Parathyroid adenoma (tissue), 2 donors: ENCODE data around the gene SLC17A2.

ENCODE experiments used
- H2AFZ ChIP-seq: fragments of 300-600 bp; sonication (generic); one replicate; pipeline ENCODE4 v1.7.0; 2017; ENCODE audit warnings: antibody characterized with exemption, mild to moderate bottlenecking
- H3K27ac ChIP-seq: fragments of 300-600 bp; sonication (generic); one replicate; pipeline ENCODE4 v1.7.0; 2017
- H3K27me3 ChIP-seq: fragments of 300-600 bp; sonication (generic); one replicate; pipeline ENCODE4 v1.7.0; 2017; ENCODE audit warnings: low read length; ENCODE audit not compliant: control insufficient read depth, insufficient read depth
- H3K36me3 ChIP-seq: fragments of 300-600 bp; sonication (generic); one replicate; pipeline ENCODE4 v1.7.0; 2017; ENCODE audit warnings: low read length; ENCODE audit not compliant: control insufficient read depth, insufficient read depth
- H3K4me1 ChIP-seq: fragments of 300-600 bp; sonication (generic); one replicate; pipeline ENCODE4 v1.7.0; 2017; ENCODE audit warnings: control low read depth
- H3K4me2 ChIP-seq: fragments of 300-600 bp; sonication (generic); one replicate; pipeline ENCODE4 v1.7.0; 2017; ENCODE audit warnings: low read length
- H3K4me3 ChIP-seq: fragments of 300-600 bp; sonication (generic); one replicate; pipeline ENCODE4 v1.7.0; 2017; ENCODE audit warnings: low read depth, low read length
- H3K79me2 ChIP-seq: fragments of 300-600 bp; sonication (generic); one replicate; pipeline ENCODE4 v1.7.0; 2017; ENCODE audit warnings: control low read depth
- H3K9ac ChIP-seq: fragments of 300-600 bp; sonication (generic); one replicate; pipeline ENCODE4 v1.7.0; 2017; ENCODE audit warnings: mild to moderate bottlenecking
- H3K9me3 ChIP-seq: fragments of 300-600 bp; sonication (generic); one replicate; pipeline ENCODE4 v1.7.0; 2017; ENCODE audit warnings: low read length; ENCODE audit not compliant: control insufficient read depth
- TF ChIP-seq, protein P1 (sequence below): fragments of 300-600 bp; sonication (generic); IDR thresholded peaks from one replicate; pipeline ENCODE4 v1.7.0; 2017; ENCODE audit warnings: antibody characterized with exemption, mild to moderate bottlenecking
- donor health status: primary hyperparathyroidism.

The SLC17A2 gene

DNA sequence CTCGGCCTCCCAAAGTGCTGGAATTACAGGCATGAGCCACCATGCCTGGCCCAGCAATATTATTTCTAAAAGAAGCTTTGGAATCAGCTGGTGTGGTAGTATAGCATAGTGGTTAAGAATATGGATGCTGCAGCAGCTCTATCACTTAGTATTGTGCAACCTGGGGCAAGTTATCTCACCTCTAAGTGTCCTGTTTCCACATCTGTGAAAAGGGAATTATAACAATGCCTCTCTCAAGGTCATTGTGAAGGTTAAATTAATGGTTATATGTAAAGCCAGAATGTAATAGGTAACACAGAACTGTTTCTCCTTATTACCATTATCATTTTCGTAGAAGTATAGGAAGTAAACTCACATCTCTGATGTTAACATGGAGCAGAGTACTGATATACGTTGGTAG is 14.2 kb downstream of the SLC17A2 start:
- Histone ChIP-seq H3K79me2 (no peaks in the 10 kb centered on the region), H3K9me3 (no peaks in the 10 kb centered on the region), H3K27ac (no peak overlapping the region), H3K4me2 (no peak overlapping the region), H3K36me3 (no peaks in the 10 kb centered on the region), H3K27me3 (no peaks in the 10 kb centered on the region), H3K9ac (no peak overlapping the region), H3K4me1 (no peaks in the 10 kb centered on the region), H3K4me3 (no peak overlapping the region), H2AFZ (no peak overlapping the region)
- TF ChIP-seq, protein P1, sequence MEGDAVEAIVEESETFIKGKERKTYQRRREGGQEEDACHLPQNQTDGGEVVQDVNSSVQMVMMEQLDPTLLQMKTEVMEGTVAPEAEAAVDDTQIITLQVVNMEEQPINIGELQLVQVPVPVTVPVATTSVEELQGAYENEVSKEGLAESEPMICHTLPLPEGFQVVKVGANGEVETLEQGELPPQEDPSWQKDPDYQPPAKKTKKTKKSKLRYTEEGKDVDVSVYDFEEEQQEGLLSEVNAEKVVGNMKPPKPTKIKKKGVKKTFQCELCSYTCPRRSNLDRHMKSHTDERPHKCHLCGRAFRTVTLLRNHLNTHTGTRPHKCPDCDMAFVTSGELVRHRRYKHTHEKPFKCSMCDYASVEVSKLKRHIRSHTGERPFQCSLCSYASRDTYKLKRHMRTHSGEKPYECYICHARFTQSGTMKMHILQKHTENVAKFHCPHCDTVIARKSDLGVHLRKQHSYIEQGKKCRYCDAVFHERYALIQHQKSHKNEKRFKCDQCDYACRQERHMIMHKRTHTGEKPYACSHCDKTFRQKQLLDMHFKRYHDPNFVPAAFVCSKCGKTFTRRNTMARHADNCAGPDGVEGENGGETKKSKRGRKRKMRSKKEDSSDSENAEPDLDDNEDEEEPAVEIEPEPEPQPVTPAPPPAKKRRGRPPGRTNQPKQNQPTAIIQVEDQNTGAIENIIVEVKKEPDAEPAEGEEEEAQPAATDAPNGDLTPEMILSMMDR = no peak

DNA sequence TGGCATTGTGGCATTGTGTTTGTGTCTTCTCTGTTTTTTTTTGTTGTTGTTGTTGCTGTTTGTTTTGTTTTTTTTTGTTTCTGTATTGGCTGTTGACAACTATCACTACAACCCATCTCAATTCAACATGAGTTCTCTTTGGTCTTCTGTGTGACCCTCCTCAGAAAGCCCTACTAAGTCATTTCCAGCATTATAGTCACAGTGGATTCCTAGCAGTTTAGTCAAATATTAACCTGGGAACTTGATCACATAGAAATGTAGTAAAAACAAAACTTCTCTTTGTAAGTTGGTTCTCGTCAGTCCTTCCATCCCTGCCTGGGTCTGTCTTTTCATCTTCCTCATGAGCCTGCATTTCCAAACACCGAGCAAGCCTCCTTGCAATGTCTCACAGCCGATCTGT is 16.8 kb downstream of the SLC17A2 start:
- Histone ChIP-seq H3K79me2 (no peaks in the 10 kb centered on the region), H3K4me2 (no peak overlapping the region), H3K27me3 (no peaks in the 10 kb centered on the region), H3K9ac (no peak overlapping the region), H3K36me3 (no peaks in the 10 kb centered on the region), H3K4me3 (no peak overlapping the region), H3K4me1 (no peaks in the 10 kb centered on the region), H2AFZ (no peak overlapping the region), H3K9me3 (no peaks in the 10 kb centered on the region), H3K27ac (no peak overlapping the region)
- TF ChIP-seq, protein P1 = no peak

DNA sequence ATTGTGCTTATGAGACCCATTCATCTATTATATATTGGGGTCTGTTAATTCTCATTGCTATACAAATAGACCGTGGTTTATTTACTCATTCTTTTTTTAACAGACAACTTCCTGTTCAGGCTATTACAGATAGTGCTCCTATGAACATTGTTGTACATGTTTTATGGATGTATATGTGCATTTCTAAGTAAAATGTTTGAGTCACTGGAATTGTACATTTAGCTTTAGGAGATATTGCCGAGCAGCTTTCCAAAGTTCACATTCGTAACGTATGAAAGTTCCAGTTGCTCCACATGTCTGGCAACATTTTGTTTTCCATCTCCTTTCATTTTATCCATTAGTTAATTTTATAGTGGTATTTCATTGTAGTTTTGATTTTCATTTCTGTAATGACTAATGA is 19.1 kb downstream of the SLC17A2 start:
- Histone ChIP-seq H3K27me3 (no peaks in the 10 kb centered on the region), H3K4me2 (no peak overlapping the region), H3K36me3 (no peaks in the 10 kb centered on the region), H3K27ac (no peak overlapping the region), H3K79me2 (no peaks in the 10 kb centered on the region), H3K9me3 (no peaks in the 10 kb centered on the region), H2AFZ (no peak overlapping the region), H3K9ac (no peak overlapping the region), H3K4me1 (no peaks in the 10 kb centered on the region), H3K4me3 (no peak overlapping the region)
- TF ChIP-seq, protein P1 = no peak

DNA sequence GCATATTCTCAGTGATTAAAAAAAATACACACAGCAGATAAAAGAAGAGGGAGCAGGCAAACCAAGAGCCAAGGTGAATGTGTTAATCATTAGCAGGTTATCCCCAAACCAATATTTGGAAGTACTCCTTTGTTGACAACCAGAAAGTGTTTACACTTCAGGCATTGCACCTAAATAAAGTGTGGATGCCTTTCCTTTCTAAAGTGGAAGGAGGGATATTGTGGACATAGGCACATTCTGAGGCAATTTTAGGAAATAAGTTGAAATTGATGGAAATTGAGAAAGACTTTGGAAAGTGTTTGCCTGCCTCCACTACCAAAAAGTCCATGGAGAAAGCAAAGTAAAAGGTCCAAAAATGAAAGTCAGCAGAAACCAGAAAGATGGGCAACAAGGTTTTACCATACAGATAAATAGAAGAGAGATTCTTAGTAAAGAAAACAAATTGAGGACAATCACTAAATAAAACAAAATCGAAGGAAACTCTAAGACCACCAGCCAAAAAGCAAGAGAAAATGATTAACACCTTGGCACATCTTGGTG is 22.9 kb downstream of the SLC17A2 start:
- Histone ChIP-seq H3K4me1 (no peaks in the 10 kb centered on the region), H3K27me3 (no peaks in the 10 kb centered on the region), H3K4me2 (no peak overlapping the region), H3K9me3 (no peaks in the 10 kb centered on the region), H3K79me2 (no peaks in the 10 kb centered on the region), H3K27ac (no peak overlapping the region), H3K9ac (no peak overlapping the region), H3K36me3 (no peaks in the 10 kb centered on the region), H3K4me3 (no peak overlapping the region), H2AFZ (no peak overlapping the region)
- TF ChIP-seq, protein P1 = no peak

DNA sequence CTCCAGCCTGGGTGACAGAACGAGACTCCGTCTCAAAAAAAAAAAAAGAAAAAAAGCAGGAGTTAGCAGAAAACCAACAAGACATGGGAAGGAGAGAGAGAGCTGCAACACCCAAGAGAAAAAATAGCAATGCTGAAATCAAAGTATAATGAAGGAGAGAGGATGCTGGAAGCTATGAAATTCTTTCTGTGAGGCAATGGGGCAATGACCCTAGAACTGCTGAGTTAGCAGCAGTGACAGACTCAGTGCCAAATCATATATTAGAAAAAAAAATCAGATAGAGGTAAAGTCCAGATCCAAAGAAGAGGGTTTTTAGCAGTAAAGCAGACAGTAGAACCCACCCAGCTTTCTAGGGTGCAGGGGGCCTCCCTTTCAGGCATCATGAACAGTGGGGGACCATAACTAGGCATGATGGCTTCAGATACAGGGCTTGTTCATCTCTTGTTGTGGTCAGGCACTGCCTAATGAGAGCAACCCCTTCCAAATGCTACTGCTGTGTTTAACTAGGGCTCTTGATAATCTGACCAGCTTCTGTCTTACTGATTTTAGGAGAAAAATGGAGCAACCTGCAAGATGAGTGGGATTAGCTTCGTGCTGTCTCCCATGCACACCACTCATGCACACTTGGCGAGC is 26.9 kb downstream of the SLC17A2 start:
- H3K4me1 ChIP-seq = no peaks in the 10 kb centered on the region
- H3K27ac ChIP-seq = no peak overlapping the region
- no peaks in the 10 kb centered on the region for H3K79me2 ChIP-seq
- no peaks in the 10 kb centered on the region for H3K36me3 ChIP-seq
- TF ChIP-seq, protein P1 = no peak
- H2AFZ ChIP-seq = no peak overlapping the region
- H3K9me3 ChIP-seq = no peaks in the 10 kb centered on the region
- no peak overlapping the region for H3K4me3 ChIP-seq
- no peak overlapping the region for H3K9ac ChIP-seq
- H3K4me2 ChIP-seq = no peak overlapping the region
- no peaks in the 10 kb centered on the region for H3K27me3 ChIP-seq
